HG03045 (cell line): ENCODE data around the gene CDKN3.
"Not testable (repeated sequence)": the region's sequence is repeated elsewhere in the genome, so short reads cannot be mapped to it uniquely, and the experiment has no call there.

Experiments used
- ATAC-seq: cut with Tn5 transposase; IDR thresholded peaks from one replicate; pipeline ENCODE4 v1.9.1; 2021; ENCODE audit warnings: mild to moderate bottlenecking, moderate library complexity; ENCODE audit not compliant: unreplicated experiment

The CDKN3 gene

DNA sequence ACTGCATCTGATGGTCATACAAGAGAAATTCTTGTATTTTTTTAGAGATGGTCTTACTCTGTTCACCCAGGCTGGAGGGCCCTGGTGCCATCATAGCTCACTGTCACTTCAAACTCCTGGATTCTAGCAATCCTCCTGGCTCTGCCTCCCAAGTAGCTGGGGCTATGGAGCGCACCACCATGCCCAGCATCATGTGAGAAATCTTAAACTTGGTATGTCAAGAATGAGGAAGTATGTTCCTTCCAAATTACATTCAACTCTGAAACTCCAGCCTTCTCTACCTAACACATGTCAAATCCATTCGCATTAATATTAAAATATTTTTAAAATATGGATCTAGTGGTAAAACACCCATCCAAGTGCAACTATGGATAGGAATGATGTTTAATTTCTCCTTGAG is 27.5 kb upstream of the CDKN3 start:
- ATAC-seq = no peak

DNA sequence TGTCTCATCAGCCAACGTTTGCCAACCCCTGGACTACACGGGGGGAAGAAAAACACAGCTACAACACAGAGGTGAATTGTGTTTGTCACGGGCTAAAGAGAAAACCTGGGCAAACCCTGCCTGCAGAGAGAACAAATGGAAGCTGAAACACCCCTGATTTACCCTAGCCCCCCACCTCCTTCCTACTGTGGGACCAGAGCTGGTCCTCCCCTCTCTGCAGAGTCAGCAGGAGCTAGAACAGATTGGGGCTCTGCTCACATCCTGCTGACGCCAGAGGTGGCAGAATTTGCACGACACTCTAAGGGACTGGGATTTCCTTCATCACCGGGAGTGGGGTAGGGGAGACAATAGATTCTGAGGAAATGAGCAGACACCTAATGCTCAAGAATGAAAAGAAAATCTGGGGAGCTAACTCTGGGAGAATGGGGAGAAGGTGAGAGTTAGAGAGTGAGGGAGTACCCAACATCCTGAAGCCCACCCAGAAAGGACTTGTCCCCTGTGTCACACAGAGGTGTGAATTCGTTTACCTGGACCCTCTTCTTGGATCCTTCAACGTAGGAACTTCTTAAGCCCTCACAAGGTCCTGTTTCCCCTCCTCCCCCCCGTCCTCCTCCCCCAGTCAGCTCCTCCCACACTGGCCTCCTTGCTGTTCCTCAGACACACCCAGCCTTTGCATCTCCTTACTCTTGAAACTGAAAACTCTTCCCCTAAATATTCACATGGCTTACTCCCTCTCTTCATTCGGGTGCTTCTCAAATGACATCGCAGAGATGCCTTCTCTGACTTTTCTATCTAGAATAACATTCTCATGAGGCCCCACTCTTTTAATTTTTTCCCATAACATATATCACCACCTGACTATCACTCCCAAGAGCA is 26.2 kb upstream of the CDKN3 start:
- ATAC-seq = no peak

DNA sequence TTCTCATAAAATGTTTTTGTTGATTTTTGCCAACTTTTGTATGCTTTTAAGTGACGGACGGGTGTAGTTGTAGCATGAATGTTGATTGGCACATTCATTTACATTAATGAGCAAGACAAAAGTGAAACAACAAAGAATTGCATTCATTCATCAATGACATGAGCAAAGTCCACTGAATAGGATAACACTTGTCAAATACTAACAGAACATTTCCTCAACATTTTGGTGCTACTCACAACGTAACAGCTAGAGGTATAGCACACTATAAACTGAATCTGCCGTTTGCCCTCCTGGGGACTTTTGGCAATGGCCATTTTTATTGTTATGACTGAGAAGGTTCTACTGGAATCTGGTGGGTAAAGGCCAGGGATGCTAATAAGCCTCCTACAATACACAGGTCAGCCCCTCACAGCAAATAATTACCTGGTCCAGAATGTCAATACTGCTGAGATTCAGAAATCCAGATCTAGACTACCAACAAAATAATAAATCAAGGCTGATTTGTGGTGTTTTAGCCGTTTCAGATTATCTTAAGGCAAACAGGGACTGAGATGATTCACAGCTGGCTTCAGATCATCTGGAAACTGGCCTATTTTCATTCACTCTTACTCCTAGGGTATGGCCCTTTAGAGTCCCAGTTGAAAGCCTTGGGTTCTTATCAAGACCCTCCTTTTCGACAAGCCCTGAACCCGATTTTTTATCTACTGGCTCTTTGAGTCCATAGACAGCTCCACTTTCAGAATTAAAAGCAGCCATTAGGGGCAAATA is 22.5 kb upstream of the CDKN3 start:
- no peak for ATAC-seq

DNA sequence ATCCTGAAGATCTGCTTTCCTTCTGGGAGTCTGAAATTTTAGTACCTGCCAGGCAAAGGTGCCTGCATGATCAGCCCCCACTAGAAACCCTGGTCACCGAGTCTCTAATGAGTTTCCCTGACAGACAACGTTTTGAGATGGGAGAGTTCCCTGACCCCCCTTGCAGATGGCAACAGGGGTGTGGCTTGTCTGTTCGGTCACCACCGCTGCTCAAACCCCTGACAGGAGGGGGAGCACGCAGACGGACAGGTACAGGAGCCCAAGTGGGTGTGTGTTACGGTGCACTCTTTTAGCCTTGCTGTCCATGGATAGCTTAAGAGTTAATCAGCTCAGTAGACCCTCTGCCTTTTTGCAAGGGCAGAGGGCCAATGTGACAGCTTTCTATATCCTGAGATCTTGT is 19.3 kb upstream of the CDKN3 start:
- no peak for ATAC-seq

DNA sequence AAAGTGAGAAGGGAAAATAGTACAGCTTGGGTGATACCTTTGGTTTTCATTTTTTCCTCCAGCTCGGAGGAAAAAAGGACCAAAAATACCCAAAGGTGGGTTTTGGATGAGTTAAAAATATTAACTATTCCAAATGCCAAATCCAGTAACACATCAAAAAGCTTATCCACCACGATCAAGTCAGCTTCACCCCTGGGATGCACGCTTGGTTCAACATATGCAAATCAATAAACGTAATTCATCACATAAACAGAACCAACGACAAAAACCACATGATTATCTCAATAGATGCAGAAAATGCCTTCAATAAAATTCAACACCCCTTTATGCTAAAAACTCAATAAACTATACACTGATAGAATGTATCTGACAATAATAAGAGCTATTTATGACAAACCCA is 17.9 kb upstream of the CDKN3 start:
- not testable (repeated sequence) for ATAC-seq

DNA sequence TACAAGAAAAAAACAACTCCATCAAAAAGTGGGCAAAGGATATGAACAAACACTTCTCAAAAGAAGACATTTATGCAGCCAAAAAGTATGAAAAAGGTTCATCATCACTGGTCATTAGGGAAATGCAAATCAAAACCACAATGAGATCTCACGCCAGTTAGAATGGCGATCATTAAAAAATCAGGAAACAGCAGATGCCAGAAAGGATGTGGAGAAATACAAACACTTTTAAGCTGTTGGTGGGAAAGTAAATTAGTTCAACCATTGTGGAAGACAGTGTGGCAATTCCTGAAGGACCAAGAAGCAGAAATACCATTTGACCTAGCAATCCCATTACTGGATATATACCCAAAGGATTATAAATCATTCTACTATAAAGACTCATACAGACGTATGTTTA is 16.2 kb upstream of the CDKN3 start:
- ATAC-seq = not testable (repeated sequence)

DNA sequence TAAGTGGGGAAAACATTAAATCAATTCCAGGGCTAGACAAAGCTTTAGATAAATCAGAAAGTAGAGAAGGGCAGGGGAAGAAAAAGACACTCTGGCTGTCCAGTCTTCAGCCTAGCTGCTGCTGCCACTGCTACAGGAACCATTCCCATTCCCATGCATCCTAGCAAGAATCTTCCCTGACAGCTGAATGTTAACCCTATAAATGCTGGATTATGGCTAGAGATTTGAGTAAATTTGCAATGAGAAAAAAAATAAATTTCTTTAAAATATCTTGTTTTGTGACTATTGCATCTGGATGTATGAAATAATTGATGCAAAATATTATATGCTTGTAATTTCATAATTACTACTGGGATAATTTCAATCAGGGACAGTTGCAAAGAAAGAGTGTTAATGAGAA is 15.0 kb upstream of the CDKN3 start:
- no peak for ATAC-seq

DNA sequence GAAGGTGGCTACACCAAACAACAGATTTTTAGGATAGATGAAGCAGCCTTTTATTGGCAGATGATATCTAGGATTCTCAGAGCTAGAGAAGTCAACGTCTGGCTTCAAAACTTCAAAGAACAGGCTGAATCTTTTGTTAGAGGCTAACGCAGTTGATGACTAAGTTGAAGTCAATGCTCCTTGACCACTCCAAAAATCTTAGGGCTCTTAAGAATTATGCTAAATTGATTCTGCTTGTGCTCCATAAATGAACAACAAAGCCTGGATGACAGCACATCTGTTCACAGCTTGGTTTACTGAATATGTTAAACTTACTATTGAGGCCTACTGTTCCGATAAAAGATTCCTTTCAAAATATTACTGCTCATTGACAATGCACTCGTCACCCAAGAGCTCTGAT is 13.0 kb upstream of the CDKN3 start:
- no peak for ATAC-seq

DNA sequence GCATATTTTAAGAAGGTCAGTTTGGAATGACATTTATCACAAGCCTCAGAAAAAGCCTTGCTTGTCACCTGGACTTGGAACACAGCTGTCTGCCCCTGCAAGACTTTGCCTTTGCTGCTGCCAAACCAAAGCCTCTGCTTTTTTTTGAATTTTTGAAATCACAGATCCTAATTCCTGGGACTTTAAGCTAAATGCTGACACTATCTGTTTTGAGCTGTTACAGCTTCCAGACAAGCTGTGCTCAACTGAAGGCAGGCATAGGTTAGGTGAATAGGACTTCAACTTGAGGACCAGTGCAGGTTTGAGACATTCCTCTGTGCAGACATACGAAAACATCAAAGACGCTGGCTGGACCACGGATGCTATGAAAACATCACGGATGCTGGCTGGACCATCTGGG is 11.3 kb upstream of the CDKN3 start:
- ATAC-seq = no peak

DNA sequence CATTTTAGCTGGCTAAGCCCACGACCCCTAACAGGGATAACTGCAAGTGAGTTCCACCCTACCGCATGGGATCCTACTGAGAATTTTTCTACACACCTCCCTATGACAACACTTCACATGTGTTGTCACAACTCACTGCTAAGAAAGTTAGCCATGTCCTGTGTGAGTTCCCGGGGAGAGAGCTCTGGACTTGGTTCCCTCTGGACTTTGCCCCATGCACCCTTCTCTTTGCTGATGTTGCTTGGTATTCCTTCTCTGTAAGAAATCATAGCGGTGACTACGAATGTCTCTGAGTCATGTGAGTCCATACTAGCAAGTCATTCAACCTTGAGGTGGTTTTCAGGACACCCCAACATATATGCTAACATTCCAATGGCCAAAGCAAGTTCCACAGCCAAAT is 9.5 kb upstream of the CDKN3 start:
- no peak for ATAC-seq

DNA sequence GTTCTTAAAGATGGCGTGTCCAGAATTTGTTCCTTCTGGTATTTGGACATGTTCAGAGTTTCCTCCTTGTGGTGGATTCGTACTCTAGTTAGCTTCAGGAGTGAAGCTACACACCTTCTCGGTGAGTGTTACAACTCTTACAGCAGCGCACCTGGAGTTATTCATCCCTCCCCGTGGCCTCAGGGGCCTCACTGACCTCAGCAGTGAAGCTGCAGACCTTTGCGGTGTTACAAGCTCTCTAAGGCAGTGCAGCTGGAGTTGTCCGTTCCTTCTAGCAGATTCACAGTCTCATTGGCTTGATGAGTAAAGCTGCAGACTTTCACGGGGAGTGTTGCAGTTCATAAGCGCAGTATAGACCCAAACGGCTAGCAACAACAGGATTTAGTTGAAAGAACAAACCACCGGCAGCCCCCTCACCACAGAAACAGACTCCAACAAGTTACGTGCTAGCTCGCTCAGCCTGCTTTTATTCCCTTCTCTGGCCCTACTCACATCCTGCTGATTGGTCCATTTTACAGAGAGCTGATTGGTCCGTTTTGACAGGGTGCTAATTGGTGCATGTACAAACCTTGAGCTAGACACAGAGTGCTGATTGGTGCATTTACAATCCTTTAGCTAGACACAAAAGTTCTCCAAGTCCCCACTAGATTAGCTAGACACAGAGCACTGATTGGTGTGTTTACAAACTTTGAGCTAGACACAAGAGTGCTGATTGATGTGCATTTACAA is 4.5 kb upstream of the CDKN3 start:
- ATAC-seq = no peak

DNA sequence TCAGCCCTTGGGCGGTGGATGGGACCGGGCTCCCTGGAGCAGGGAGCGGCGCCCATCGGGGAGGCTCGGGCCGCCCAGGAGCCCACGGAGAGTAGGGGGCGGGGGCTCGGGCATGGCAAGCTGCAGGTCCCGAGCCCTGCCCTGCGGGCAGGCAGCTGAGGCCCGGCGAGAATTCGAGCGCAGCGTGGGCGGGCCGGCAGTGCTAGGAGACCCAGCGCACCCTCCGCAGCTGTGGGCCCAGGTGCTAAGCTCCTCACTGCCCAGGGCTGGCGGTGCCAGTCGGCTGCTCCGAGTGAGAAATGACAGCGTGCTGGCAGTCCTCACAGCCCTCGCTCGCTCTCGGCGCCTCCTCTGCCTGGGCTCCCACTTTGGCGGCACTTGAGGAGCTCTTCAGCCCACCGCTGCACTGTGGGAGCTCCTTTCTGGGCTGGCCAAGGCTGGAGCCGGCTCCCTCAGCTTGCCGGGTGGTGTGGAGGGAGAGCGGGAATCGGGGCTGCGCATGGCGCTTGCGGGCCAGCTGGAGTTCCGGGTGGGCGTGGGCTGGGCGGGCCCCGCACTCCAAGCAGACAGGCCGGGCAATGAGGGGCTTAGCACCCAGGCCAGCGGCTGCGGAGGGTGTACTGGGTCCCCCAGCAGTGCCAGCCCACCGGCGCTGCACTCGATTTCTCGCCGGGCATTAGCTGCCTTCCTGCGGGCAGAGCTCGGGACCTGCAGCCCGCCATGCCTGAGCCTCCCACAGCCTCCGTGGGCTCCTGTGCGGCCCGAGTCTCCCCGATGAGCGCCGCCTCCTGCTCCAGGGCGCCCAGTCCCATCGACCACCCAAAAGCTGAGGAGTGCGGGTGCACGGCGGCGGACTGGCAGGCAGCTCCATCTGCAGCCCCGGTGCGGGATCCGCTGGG is 3.6 kb upstream of the CDKN3 start:
- not testable (repeated sequence) for ATAC-seq

DNA sequence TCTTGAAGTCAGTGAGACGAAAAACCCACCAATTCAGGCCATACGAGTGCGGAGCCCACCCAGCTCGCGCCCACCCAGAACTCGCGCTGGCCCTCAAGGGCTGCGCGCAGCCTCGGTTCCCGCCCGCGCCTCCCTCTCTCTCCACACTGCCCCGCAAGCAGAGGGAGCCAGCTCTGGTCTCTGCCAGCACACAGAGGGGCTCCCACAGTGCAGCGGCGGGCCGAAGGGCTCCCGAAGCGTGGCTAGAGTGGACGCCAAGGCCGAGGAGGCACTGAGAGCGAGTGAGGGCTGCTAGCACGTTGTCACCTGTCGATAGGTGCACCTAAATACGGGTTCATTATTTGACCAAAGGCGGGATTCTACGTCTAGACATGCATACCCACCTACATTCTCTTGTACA is 2.2 kb upstream of the CDKN3 start:
- ATAC-seq = no peak

DNA sequence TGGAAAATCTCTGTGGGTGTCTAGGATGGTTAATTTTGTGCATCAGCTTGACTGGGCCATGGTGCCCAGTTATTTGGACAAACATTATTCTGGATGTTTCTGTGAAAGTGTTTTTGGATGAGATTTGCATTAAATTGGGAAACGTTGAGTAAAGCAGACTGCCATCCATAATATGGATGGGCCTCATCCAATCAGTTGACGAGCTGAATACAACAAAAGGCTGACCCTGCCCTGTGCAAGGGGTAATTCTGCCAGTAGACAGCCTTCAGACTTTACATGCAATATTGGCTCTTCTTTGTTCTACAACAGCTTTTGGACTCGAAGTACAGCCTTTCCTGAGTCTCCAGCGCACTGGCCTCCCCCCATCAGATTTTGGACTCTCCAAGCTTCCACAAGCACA is 1.5 kb upstream of the CDKN3 start:
- ATAC-seq = no peak

DNA sequence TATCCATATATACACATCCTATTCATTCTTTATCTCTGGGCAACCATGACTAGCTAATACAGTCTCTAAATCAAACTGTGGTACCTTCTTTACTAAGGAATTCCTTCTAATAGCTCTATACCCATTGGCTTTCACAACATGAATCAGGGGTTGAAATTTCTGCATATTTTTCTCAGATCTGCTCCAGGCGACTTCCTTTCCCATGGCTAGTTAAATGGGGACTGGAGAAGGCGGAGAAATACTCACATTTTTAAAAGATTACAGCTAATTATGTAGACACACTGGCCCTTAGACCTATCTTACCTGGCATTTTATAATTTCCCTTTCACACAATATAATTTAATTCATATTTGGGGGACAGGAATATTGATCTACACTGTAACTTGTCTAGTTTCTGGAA is 1.1 kb upstream of the CDKN3 start:
- no peak for ATAC-seq

DNA sequence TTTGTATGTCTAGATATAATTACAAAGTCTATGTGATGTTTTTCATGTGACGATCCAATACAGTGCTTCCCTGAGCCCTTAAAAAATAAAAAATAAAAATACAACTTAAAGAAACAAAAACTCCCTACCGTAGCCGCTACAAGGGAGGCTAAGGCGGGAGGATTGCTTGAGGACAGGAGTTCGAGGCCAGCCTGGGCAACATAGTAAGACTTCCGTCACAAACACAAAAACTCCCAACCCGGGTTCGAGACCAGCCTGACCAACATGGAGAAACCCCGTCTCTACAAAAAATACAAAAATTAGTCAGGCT is 669 bp upstream of the CDKN3 start:
- no peak for ATAC-seq

DNA sequence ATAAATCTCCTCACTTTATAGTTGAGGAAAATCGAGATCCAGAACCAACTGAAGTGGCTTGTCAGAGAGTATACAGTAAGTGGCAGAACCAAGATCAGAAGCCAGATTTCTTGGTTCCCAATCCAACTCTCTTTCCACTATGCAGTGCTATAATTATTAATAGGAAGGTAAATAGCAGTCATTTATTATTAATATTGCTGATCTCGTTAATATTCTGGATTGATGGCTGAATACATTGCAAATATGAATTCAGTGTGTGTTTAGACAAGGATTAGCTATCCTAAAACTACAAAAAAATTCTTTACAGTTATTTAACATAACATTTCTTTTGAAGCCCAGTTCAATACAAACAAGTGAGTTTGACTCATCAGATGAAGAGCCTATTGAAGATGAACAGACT is 2.8 kb downstream of the CDKN3 start:
- ATAC-seq = no peak

DNA sequence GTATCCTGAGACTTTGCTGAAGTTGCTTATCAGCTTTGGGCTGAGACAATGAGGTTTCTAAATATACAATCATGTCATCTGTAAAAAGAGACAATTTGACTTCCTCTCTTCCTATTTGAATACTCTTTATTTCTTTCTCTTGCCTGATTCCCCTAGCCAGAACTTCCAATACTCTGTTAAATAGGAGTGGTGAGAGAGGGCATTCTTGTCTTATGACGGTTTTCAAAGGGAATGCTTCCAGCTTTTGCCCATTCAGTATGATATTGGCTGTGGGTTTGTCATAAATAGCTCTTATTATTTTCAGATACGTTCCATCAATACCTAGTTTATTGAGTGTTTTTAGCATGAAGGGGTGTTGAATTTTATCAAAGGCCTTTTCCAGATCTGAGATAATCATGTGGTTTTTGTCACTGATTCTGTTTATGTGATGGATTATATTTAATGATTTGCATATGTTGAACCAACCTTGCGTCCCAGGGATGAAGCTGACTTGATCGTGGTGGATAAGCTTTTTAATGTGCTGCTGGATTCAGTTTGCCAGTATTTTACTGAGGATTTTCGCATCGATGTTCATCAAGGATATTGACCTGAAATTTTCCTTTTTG is 6.7 kb downstream of the CDKN3 start:
- not testable (repeated sequence) for ATAC-seq

DNA sequence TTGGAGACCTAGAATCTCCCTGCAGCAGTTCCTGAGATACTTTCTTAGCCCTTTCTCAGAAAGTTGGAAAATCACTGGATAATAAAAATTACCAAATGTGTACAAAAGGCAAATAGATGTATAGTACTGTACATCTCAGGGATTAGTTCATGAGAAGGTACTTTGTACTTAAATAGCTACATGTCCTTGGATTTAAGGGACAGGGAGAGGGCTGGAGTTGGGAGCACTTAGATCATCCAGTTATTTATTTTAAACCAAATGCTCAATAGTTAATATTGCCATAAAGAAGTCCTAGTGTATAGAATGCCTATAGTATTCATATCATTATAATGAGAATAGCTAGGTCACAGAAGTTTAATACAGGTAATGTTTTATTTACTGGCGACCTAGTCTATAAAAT is 13.4 kb downstream of the CDKN3 start:
- no peak for ATAC-seq

DNA sequence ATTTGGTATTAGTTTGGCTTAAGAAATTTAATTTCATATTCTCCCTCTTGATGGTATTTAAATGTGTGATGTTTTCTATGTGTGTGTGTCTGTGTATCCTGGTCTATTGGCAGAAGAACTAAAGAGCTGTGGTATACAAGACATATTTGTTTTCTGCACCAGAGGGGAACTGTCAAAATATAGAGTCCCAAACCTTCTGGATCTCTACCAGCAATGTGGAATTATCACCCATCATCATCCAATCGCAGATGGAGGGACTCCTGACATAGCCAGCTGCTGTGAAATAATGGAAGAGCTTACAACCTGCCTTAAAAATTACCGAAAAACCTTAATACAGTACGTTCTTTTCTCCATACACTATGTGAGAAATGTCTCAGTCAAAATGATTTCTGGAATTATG is 14.6 kb downstream of the CDKN3 start:
- no peak for ATAC-seq
